H54 (cell line): ENCODE measurements around the gene LRRC8A.

ENCODE experiments used
- DNase-seq: peaks from one replicate; pipeline ENCODE4 v3.0.0; 2011; ENCODE audit warnings: low spot score, mixed read lengths; ENCODE audit not compliant: insufficient read length
- FAIRE-seq: peaks from 3 replicates; lab custom pipeline; 2011; peaks lifted over from hg19 to GRCh38; lab: Jason Lieb, UNC
- POLR2A ChIP-seq: IDR thresholded peaks from 2 replicates; pipeline ENCODE4 v1.6.1; 2011; ENCODE audit warnings: low read depth, mild to moderate bottlenecking, low read length

The LRRC8A gene

DNA sequence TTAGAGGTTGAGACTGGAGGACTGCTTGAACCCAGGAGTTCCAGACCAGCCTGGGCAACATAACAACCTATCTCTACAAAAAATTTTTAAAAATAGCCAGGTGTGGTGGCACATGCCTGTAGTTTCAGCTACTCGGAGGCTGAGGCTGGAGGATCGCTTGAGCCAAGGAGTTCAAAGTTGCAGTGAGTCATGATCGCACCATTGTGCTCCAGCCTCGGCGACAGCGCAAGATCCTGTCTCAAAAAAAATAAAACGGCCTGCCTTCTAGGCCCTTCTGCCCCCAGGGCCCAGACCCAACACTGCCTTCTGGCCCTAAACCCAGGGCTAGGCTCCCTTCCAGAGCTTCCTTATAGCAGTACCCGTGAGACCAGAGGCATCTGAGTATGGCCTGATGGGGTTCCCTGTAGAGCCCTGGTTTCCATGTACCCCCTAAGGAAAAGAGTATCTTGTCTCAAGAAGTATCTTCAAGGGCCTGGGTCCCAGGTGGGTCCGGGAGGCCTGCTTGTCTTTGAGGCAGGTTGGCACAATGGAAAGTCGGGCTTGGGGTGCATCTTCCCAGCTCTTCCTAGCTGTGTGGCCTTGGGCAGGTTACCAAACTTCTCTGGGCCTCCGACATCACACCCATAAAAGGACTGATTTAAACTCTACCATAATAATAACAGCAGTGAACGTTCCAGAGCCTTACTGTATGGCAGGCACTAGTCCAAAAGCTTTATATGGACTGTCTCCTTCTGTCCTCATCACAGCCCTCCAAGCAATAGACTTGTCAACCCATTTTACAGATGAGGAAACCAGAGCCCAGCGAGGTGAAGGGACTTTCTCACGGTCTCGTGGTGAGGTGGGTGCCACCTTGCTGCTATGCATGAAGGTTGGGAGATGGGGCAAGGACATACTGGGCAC is 9.6 kb downstream of the LRRC8A start:
- FAIRE-seq (no peak), DNase-seq (no peak)
- no peak for TF ChIP-seq POLR2A

DNA sequence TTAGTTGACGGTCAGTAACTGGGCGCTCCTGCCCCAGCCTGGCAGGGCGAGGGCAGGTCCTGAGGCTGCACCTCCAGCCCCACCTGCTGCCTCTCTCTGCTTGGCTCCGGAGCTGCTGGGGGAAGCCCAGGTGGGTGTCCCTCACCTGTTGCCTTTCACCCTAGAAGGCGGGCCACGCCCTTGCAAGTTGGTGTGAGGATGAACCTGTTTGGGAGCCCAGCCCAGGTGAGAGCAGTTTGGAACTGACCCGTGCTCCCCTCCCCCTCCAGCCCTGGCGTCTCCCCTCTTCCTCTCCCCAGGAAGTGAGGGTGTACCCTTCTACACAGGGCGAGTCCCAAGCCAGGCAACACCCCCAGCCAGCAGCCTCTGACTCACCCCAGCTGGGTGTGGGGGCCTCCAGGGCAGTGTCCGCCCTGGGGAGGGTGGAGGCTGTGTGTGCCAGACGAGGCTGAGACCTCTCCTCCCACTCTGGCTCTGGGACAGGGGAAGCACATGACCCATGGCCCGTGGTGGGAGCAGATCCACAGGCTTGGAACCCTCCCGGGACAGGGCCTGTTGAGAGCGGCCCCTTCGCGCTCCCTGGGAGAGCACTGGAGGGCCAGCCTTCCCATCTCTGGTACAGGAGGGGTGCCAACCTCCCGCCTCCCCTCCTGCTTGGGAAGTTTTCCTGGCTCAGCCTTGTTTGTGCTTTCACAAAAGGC is 10.4 kb downstream of the LRRC8A start:
- TF ChIP-seq POLR2A = peak; percentile 59
- peak; percentile 80 for FAIRE-seq
- DNase-seq = peak; percentile 97

DNA sequence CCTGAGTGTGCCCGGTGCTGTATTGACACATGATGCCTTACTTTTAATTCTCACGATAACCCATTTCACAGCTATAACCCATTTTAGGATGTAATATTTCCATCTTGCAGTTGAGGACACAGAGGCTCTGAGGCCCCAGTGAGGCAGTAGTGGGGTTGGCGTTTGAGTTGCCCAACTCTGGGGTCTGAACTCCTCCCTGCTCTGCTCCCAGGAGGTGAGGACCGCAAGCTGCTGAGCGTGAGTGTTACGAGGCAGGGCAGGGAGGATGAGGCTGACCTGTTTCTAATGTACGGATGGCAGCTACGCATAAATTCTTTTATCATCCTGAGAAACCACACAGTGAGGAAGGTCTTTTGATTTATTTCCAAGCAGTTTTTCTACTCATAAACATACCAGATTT is 11.4 kb downstream of the LRRC8A start:
- DNase-seq (no peak), FAIRE-seq (no peak)
- no peak for TF ChIP-seq POLR2A

DNA sequence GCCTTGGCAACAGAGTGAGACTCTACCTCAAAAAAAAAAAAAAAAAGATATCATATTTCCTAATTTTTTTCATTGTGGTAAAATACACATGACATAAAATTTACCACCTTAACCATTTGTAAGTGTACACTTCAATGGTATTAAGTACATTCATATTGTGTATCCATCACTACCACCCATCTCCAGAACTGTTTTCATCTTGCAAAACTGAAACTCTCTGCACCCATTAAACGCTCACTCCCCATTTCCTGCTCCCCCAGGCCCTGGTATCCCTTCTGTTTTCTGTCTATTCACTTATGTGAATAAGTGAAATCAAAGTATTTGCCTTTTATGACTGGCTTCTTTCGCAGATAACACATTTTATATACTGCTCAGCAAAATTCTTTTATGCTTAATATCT is 12.8 kb downstream of the LRRC8A start:
- no peak for DNase-seq
- TF ChIP-seq POLR2A = no peak

GRCh38 chr9:128895556-128895955 is 13.6 kb downstream of the LRRC8A start:
- DNase-seq = no peak
- FAIRE-seq = no peak
- no peak for TF ChIP-seq POLR2A

More for the DNA sequence above, 12.8 kb downstream of the LRRC8A start:
- FAIRE-seq = no peak

GRCh38 chr9:128898382-128898781 is 16.4 kb downstream of the LRRC8A start:
- TF ChIP-seq POLR2A = no peak
- DNase-seq = no peak
- FAIRE-seq = no peak

GRCh38 chr9:128898845-128899565 is 17.1 kb downstream of the LRRC8A start:
- FAIRE-seq (no peak), DNase-seq (no peak)
- TF ChIP-seq POLR2A = no peak

- no peak for DNase-seq
- no peak for TF ChIP-seq POLR2A
- peak; percentile 38 for FAIRE-seq
Measured at GRCh38 chr9:128899566-128900322, 17.8 kb downstream of the LRRC8A start.

DNA sequence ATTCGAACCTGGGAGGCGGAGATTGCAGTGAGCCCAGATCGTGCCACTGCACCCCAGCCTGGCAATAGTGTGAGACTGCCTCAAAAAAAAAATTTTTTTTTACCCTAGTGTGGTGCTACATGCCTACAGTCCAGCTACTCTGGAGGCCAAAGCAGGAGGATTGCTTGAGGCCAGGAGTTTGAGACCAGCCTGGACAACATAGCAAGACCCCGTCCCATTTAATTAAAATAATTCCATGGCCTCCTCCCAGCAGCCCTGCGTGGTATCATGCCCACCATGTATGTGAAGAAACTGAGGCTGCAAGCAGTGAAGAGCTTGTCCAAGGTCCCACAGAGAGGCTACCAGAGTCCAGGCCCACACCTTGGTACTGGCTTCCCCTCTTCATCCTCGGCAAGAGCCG is 19.4 kb downstream of the LRRC8A start:
- TF ChIP-seq POLR2A = no peak
- DNase-seq = no peak
- FAIRE-seq = no peak

DNA sequence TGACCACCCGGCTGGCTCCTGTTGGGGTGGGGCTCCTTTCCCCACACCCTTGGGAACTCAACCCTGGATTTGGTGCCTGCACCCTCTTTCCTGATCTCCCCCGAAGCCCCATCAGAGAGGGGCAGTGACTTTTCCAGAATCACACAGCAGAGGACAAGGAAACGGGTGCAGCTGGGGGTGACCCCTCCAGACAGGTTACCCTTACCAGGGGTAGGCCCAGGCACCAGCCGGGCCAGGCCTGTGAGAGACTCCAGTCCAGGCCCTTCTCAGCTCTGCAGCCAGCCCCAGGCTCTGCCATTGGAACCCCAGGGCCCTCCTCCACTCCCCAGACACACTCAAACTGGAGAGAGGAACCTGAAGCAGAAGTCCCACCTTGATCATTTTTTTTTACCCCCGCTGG is 19.9 kb downstream of the LRRC8A start:
- no peak for TF ChIP-seq POLR2A
- no peak for DNase-seq
- FAIRE-seq = no peak

DNA sequence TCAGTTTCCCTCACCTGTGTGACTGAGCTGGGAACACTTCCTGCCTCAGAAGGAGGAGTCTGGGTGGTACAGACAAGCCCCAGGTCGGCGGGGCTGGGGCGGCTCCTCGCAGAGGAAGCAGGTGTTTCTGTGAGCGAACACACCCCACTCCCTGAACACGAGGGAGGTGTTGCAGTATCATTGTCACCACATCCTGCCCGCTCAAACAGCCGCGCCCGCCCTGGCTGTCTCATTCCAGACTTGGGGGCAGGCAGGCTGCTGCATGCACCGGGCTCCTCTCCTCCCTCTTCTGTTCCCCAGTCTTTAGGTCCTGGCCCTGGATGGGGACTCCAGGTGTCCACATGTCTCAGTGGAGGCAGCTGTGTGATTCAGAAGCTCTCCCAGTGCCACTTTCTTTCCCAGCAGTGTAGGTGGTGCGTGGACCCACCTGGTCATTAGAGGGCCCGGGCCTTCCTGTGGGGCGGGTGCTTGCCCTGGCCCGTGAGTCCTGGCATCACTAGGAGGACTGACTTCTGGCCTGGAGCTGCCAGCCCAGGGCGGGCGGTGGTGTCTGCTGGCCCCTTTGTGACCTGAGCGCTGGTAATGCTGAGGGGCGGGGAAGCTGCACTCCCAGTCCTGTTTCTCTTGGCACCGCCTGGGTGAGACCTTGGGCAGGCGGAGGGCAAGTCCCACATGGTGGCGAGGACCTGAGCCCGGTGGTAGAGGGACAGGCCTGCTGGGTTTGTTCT is 20.6 kb downstream of the LRRC8A start:
- no peak for FAIRE-seq
- DNase-seq = no peak

DNA sequence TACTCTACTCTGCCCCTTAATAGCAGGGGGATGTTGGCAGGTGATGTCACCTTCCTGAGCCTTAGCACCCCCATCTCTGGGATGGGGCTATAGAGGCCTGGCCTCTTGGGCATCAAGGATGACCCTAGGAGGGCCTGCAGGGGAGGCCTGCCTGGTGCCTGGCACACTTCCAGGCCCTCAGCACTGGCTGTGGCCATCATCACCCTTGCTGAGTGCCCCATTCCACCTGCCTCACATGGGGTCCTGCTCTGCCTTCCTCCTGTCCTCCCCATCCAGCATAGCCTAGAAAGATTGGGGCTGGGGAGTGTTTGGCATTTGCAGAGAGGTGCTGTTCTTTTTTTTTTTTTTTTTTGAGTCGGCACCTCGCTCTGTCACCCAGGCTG is 21.1 kb downstream of the LRRC8A start:
- no peak for TF ChIP-seq POLR2A
- FAIRE-seq = no peak
- DNase-seq = no peak

More for the DNA sequence above, 20.6 kb downstream of the LRRC8A start:
- no peak for TF ChIP-seq POLR2A
